Liver (tissue), 9 donors: ENCODE measurements around the gene EDIL3. TPM values are rescaled to one million over a fixed set of nuclear protein-coding genes. Genes with fewer than 3 reads are reported as not detected.

Source experiments
- DNase-seq: peaks from one replicate; pipeline ENCODE4 v3.0.0-alpha.2; 2017; ENCODE audit warnings: low spot score
- H3K27ac ChIP-seq, 2 donors: one replicate each; pipeline ENCODE4 v1.7.0; 2013; ENCODE audit warnings: inconsistent platforms in 2 of 2, low read length in 2 of 2, control low read depth in 1 of 2, low read depth in 1 of 2, mild to moderate bottlenecking in 1 of 2
- H3K27me3 ChIP-seq, 4 donors: one replicate each; pipeline versions ENCODE4 v1.6.1 to v1.7.0; 2013; ENCODE audit warnings: low read length in 3 of 4, inconsistent platforms in 1 of 4, mild to moderate bottlenecking in 1 of 4, moderate library complexity in 1 of 4; ENCODE audit not compliant: control insufficient read depth in 4 of 4, insufficient read depth in 4 of 4
- H3K36me3 ChIP-seq, 4 donors: one replicate each; pipeline versions ENCODE4 v1.6.1 to v1.7.0; 2013; ENCODE audit warnings: low read length in 3 of 4, mild to moderate bottlenecking in 3 of 4, low read depth in 1 of 4, moderate library complexity in 1 of 4; ENCODE audit not compliant: control insufficient read depth in 4 of 4, insufficient read depth in 3 of 4
- H3K4me1 ChIP-seq, 4 donors: one replicate each; pipeline versions ENCODE4 v1.6.1 to v1.7.0; 2013; ENCODE audit warnings: low read length in 3 of 4, mild to moderate bottlenecking in 3 of 4, moderate library complexity in 1 of 4; ENCODE audit not compliant: control insufficient read depth in 4 of 4, insufficient read depth in 4 of 4
- H3K4me3 ChIP-seq, 3 donors: one replicate each; pipeline versions ENCODE4 v1.6.1 to v1.7.0; 2013; ENCODE audit warnings: low read length in 3 of 3, control low read depth in 1 of 3, low read depth in 1 of 3, mild to moderate bottlenecking in 1 of 3
- H3K9ac ChIP-seq, 2 donors: one replicate each; pipeline ENCODE4 v1.7.0; 2013; ENCODE audit warnings: low read length in 2 of 2, mild to moderate bottlenecking in 2 of 2, moderate library complexity in 2 of 2, control low read depth in 1 of 2, low read depth in 1 of 2
- H3K9me3 ChIP-seq, 4 donors: one replicate each; pipeline versions ENCODE4 v1.6.1 to v1.7.0; 2013; ENCODE audit warnings: low read length in 3 of 4; ENCODE audit not compliant: control insufficient read depth in 4 of 4
- EGR1 ChIP-seq, 2 donors: IDR thresholded peaks; 2 replicates each; pipeline ENCODE4 v1.6.1; 2016 to 2018; ENCODE audit warnings: antibody characterized with exemption in 2 of 2, low read depth in 2 of 2
- FOXA1 ChIP-seq: IDR thresholded peaks from 2 replicates; pipeline ENCODE4 v1.6.1; 2016; ENCODE audit warnings: antibody characterized with exemption
- FOXA2 ChIP-seq: IDR thresholded peaks from 2 replicates; pipeline ENCODE4 v1.6.1; 2016; ENCODE audit warnings: antibody characterized with exemption
- GABPA ChIP-seq, 2 donors: IDR thresholded peaks in 1 of 2; conservative IDR thresholded peaks in 1 of 2; 2 replicates each; pipeline ENCODE4 v1.6.1; 2016; ENCODE audit warnings: antibody characterized with exemption in 2 of 2, mild to moderate bottlenecking in 1 of 2, moderate library complexity in 1 of 2
- HNF4A ChIP-seq, 2 donors: conservative IDR thresholded peaks; 2 replicates each; pipeline ENCODE4 v1.6.1; 2016; ENCODE audit warnings: antibody characterized with exemption in 2 of 2, mild to moderate bottlenecking in 2 of 2
- JUND ChIP-seq, 2 donors: IDR thresholded peaks; 2 replicates each; pipeline ENCODE4 v1.6.1; 2016; ENCODE audit warnings: antibody characterized with exemption in 2 of 2
- MAX ChIP-seq: IDR thresholded peaks from 2 replicates; pipeline ENCODE4 v1.6.1; 2016; ENCODE audit warnings: antibody characterized with exemption
- NR2F2 ChIP-seq: IDR thresholded peaks from 2 replicates; pipeline ENCODE4 v1.6.1; 2016; ENCODE audit warnings: antibody characterized with exemption
- RAD21 ChIP-seq, 2 donors: IDR thresholded peaks; 2 replicates each; pipeline ENCODE4 v1.6.1; 2016; ENCODE audit warnings: antibody characterized with exemption in 2 of 2, mild to moderate bottlenecking in 2 of 2
- REST ChIP-seq: IDR thresholded peaks from 2 replicates; pipeline ENCODE4 v1.6.1; 2016; ENCODE audit warnings: antibody characterized with exemption, mild to moderate bottlenecking
- RXRA ChIP-seq, 2 donors: IDR thresholded peaks; 2 replicates each; pipeline ENCODE4 v1.6.1; 2017 to 2018; ENCODE audit warnings: antibody characterized with exemption in 2 of 2, mild to moderate bottlenecking in 1 of 2
- SP1 ChIP-seq: IDR thresholded peaks from 2 replicates; pipeline ENCODE4 v1.6.1; 2018; ENCODE audit warnings: antibody characterized with exemption, mild to moderate bottlenecking
- TAF1 ChIP-seq: conservative IDR thresholded peaks from 2 replicates; pipeline ENCODE4 v1.6.1; 2016; ENCODE audit warnings: antibody characterized with exemption, mild to moderate bottlenecking
- ZBTB33 ChIP-seq: IDR thresholded peaks from 2 replicates; pipeline ENCODE4 v1.6.1; 2016; ENCODE audit warnings: antibody characterized with exemption
- WGBS: extraction: QIAGEN DNeasy Blood & Tissue Kit; methylation state at CpG from one replicate; pipeline ENCODE4 v1.1.7; 2013; 5-methylcytosine and 5-hydroxymethylcytosine counted together
- polyA plus RNA-seq, 2 donors: library from polyadenylated mRNA; stranded (reverse) in 1 of 2; unstranded in 1 of 2; fragments of 200-250 nt in 1 of 2; fragments of >200 nt in 1 of 2; fragmentation: Nextera tagmentation in 1 of 2; extraction: Ambion mirVana in 1 of 2; gene quantifications; one replicate each; pipeline versions ENCODE4 v1.2.1 to v1.2.3, GENCODE V29; 2013 to 2015
- total RNA-seq, 2 donors: library from RNA; depleted of rRNA; stranded (reverse); fragments of >200 nt; gene quantifications; one replicate each; pipeline ENCODE4 v1.2.3, GENCODE V29; 2014
- TF ChIP-seq, protein P1 (sequence below): IDR thresholded peaks from 2 replicates; pipeline ENCODE4 v1.6.1; 2016; ENCODE audit warnings: antibody characterized with exemption
- TF ChIP-seq, protein P2 (sequence below): fragments of 150-350 bp; IDR thresholded peaks from 2 replicates; pipeline ENCODE4 v1.5.1; 2017; ENCODE audit warnings: improper control_type of control experiment, low read depth, low read length; ENCODE audit not compliant: missing input control
- donor health status: healthy.
- donor health status: healthy.
- donor health status: healthy.
- donor health status: healthy.
- donor health status: healthy.

EDIL3 gene
- total and polyA plus RNA-seq, 4 donors: 0.33 to 12.0 (median 0.76) TPM

DNA sequence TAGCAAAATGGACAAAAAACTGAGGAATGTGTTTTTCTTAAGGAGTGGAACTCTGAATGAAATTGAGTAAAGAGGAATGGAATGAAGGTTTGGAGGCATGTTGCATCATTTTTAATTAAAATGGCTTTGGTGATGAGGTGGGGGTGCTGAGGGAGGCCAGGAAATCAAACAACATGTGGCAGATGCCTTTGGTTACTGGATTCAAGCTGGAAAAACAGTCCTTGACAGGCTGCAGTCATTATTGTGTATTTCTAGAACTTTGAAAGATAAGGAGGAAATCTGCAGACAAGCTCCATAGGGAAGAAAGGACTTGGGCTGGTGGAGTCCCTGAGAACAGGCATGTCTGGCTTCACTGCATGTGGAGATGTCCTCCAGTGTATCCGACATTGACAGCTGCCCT, 460.5 kb downstream of the EDIL3 start:
- Histone ChIP-seq H3K9me3 (no peaks in the 10 kb centered on the region), H3K9ac (no peak overlapping the region), H3K27ac (no peak overlapping the region), H3K4me3 (no peak overlapping the region), H3K36me3 (no peaks in the 10 kb centered on the region), H3K27me3 (peaks cover 0 to 4% (median 1%) of the 10 kb centered on the region in 4 donors), H3K4me1 (no peaks in the 10 kb centered on the region)
- no peak for DNase-seq
- TF ChIP-seq RXRA (IDR thresholded peaks at IDR 0.05) (no peak), REST (no peak), FOXA2 (no peak), FOXA1 (no peak), GABPA (IDR thresholded peaks at IDR 0.05 in 1 of 2, conservative IDR thresholded peaks at IDR 0.05 in 1 of 2) (no peak), ZBTB33 (no peak), NR2F2 (no peak)
- TF ChIP-seq, protein P1, sequence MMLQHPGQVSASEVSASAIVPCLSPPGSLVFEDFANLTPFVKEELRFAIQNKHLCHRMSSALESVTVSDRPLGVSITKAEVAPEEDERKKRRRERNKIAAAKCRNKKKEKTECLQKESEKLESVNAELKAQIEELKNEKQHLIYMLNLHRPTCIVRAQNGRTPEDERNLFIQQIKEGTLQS: no peak
- 52% methylated on average over 1 of the region's 1 CpG for WGBS

DNA sequence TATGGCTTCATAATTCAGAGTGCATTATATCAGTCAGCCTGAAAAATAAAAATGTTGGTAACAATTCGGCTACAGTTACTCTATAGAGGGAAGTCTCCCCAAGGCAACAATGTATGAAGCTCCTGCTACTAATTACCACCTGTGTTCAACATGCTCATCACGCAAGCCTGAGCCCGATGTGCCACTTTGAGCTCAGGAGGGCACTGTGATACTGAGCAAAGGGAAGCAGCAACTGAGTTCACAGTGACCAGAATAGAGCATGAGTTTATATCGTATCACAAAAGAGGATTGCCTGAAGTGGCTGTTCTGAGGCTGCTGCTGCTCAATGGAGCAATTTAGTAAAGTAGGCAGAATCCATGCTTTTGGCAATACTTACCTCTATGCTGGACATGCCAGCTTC, 462.0 kb downstream of the EDIL3 start:
- no peak for DNase-seq
- Histone ChIP-seq H3K4me1 (no peaks in the 10 kb centered on the region), H3K27me3 (peaks cover 0 to 4% (median 1%) of the 10 kb centered on the region in 4 donors), H3K27ac (no peak overlapping the region), H3K9ac (no peak overlapping the region), H3K36me3 (no peaks in the 10 kb centered on the region), H3K4me3 (no peak overlapping the region), H3K9me3 (no peaks in the 10 kb centered on the region)
- WGBS: 92% methylated on average over 4 of the region's 4 CpGs
- TF ChIP-seq FOXA2 (no peak), RAD21 (IDR thresholded peaks at IDR 0.05) (no peak), RXRA (IDR thresholded peaks at IDR 0.05) (no peak), TAF1 (no peak), GABPA (IDR thresholded peaks at IDR 0.05 in 1 of 2, conservative IDR thresholded peaks at IDR 0.05 in 1 of 2) (no peak), HNF4A (conservative IDR thresholded peaks at IDR 0.05) (no peak), MAX (no peak), FOXA1 (no peak), SP1 (no peak), NR2F2 (no peak), ZBTB33 (no peak), REST (no peak), JUND (IDR thresholded peaks at IDR 0.05) (no peak), EGR1 (IDR thresholded peaks at IDR 0.05; ENCODE audit: low read depth in 2 of 2) (no peak)
- TF ChIP-seq, protein P2, sequence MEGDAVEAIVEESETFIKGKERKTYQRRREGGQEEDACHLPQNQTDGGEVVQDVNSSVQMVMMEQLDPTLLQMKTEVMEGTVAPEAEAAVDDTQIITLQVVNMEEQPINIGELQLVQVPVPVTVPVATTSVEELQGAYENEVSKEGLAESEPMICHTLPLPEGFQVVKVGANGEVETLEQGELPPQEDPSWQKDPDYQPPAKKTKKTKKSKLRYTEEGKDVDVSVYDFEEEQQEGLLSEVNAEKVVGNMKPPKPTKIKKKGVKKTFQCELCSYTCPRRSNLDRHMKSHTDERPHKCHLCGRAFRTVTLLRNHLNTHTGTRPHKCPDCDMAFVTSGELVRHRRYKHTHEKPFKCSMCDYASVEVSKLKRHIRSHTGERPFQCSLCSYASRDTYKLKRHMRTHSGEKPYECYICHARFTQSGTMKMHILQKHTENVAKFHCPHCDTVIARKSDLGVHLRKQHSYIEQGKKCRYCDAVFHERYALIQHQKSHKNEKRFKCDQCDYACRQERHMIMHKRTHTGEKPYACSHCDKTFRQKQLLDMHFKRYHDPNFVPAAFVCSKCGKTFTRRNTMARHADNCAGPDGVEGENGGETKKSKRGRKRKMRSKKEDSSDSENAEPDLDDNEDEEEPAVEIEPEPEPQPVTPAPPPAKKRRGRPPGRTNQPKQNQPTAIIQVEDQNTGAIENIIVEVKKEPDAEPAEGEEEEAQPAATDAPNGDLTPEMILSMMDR: no peak
- TF ChIP-seq, protein P1: no peak
